Choroid plexus epithelial cell (primary cell): ENCODE measurements around the gene UPB1.

Source experiments
- DNase-seq: peaks from one replicate; pipeline ENCODE4 v3.0.0-alpha.2; 2010; ENCODE audit warnings: low read depth
- H3K4me3 ChIP-seq: 2 replicates; pipeline ENCODE4 v1.5.1; 2011; ENCODE audit warnings: low read depth, mild to moderate bottlenecking, control low read depth, low read length, moderate library complexity
- CTCF ChIP-seq: conservative IDR thresholded peaks from 2 replicates; pipeline ENCODE4 v1.5.1; 2011; ENCODE audit warnings: low read depth, mild to moderate bottlenecking, control low read depth, inconsistent platforms, low read length, moderate library complexity

Gene UPB1

GRCh38 chr22:24465566-24465965 lies 29.6 kb upstream of the UPB1 start:
- DNase-seq, result peak; percentile 86
- no peak overlapping the region for H3K4me3 ChIP-seq
- no peak for TF ChIP-seq CTCF

DNA sequence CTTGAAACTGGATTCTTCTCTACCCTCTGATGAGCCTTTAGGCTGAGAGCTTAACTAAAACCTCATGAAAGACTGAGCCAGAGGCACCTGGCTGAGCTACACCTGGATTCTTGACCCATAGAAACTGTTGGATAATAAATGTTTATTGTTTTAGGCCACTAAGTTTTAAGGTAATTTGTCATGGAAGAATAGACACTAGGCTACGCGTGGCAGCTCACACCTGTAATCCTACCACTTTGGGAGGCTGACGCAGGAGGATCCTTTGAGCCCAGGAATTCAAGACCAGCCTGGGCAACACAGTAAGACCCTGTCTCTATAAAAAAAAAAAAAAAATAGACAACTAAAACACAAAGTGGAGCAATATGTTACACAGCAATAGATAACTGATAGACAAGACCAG lies 29.2 kb upstream of the UPB1 start:
- no peak for TF ChIP-seq CTCF
- H3K4me3 ChIP-seq, result no peak overlapping the region
- DNase-seq, result no peak

GRCh38 chr22:24466716-24467328 lies 28.3 kb upstream of the UPB1 start:
- no peak for TF ChIP-seq CTCF
- peak; percentile 97 for DNase-seq
- H3K4me3 ChIP-seq, result no peak overlapping the region

GRCh38 chr22:24467340-24467739 lies 27.8 kb upstream of the UPB1 start:
- no peak for TF ChIP-seq CTCF
- H3K4me3 ChIP-seq, result no peak overlapping the region
- no peak for DNase-seq

- H3K4me3 ChIP-seq, result no peak overlapping the region
- DNase-seq, result peak; percentile 90
- TF ChIP-seq CTCF, result no peak
These were observed 23.6 kb upstream of the UPB1 start for GRCh38 chr22:24471570-24471969.

DNA sequence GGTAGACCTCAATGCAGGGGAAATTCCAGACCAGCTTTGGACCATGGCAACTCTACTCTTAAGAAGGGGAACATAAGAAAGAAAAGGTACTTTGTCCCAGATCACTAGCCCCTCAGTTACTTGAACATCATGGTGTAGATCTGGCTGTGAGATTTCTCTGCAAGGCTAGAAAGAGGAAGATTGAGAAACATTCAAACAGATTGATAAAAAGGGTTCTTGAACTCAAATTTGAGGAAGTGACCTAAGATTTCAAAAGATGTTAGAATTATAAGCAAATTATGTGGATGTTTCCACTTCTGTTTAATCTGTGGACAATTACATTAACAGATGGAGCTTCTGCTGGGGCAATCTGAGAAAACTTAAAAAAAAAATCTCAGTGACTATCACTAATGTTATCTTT lies 21.8 kb upstream of the UPB1 start:
- TF ChIP-seq CTCF, result no peak
- H3K4me3 ChIP-seq, result no peak overlapping the region
- no peak for DNase-seq

DNA sequence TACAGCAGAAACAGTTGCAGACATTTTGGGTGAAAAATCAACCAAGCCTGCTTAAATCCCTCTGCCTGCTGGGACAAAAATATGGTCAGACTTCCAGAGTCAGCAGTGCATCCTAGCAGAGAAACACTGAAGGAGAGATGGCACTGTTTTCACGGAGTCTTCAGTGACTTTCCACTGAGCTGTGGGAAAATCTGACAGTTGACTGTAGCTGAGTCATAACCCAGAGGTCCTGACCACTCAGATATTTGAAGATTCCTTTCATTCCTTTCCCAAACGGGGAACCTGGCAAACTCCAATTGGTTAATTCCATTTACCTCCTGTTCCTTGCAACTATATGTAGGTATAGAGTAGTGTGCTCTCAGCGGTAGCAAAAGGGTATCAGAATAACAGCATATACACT lies 20.9 kb upstream of the UPB1 start:
- DNase-seq, result peak; percentile 95
- H3K4me3 ChIP-seq, result no peak overlapping the region
- TF ChIP-seq CTCF, result no peak
